Measurements from ENCODE around the gene ZFP62.

DNA sequence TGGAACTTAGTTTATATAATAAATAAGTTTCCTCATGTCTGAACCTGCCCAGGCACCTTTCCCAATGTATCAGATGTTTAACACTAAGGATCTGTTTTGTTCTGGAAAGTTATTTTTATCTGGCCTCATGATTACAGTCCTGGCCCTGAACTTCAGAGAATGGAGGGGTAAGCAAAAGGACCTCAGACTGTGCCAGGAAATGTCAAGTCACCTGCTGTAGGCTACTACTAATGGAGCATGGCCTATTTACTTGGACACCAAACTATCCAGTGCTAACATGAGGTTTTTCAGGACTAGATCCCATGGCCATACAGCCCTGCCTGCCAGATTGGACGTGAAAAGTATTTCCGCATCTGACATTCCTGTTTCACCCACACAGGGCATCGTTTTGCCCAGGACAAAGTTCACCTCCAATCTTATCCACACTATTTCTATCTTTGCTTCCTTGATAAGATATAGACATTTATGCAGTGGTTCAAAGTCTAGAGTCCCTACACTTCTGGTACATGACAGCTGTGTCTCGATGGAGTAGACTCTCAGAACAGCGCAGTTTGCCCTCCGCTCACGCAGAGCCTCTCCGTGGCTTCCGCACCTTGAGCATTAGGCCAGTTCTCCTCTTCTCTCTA lies 37.7 kb upstream of the ZFP62 start, which contains the start of gene BTNL8:
- TF ChIP-seq, protein P1, sequence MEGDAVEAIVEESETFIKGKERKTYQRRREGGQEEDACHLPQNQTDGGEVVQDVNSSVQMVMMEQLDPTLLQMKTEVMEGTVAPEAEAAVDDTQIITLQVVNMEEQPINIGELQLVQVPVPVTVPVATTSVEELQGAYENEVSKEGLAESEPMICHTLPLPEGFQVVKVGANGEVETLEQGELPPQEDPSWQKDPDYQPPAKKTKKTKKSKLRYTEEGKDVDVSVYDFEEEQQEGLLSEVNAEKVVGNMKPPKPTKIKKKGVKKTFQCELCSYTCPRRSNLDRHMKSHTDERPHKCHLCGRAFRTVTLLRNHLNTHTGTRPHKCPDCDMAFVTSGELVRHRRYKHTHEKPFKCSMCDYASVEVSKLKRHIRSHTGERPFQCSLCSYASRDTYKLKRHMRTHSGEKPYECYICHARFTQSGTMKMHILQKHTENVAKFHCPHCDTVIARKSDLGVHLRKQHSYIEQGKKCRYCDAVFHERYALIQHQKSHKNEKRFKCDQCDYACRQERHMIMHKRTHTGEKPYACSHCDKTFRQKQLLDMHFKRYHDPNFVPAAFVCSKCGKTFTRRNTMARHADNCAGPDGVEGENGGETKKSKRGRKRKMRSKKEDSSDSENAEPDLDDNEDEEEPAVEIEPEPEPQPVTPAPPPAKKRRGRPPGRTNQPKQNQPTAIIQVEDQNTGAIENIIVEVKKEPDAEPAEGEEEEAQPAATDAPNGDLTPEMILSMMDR (IDR thresholded peaks at IDR 0.05): no peak
- TF ChIP-seq POLR2AphosphoS5 (IDR thresholded peaks at IDR 0.05) (no peak), POLR2A (IDR thresholded peaks at IDR 0.05) (no peak)

All from gastroesophageal sphincter (tissue), 3 donors.